GM18867 (cell line): ENCODE measurements around the gene MDGA2.

Experiments
- ATAC-seq: cut with Tn5 transposase; IDR thresholded peaks from one replicate; pipeline ENCODE4 v1.9.1; 2021; ENCODE audit warnings: mild to moderate bottlenecking, moderate library complexity; ENCODE audit not compliant: unreplicated experiment

The MDGA2 gene

GRCh38 chr14:47675466-47676314 lies at the start of gene MDGA2:
Gene MDGA2 (minus strand): TSS chr14:47675605.
- no peak for ATAC-seq

- ATAC-seq: no peak
These were observed 47.7 kb upstream of the MDGA2 start for GRCh38 chr14:47722929-47723693.

GRCh38 chr14:47720281-47720680 lies 44.9 kb upstream of the MDGA2 start:
- no peak for ATAC-seq

DNA sequence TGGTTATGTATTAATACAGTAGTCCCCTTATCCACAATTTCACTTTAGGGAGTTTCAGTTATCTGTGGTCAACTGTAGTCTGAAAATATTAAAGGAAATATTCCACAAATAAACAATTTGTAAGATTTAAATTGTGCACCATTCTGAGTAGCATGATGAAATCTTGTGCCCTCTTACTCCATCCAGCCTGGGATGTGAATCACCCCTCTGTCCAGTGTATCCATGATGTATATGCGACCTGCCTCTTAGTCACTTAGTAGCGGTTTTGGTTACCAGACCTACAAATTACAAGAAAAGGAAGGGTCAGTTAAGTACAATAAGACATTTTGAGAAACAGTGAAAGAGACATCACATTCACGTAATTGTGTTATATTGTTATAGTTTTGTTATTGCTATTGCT lies 39.9 kb upstream of the MDGA2 start:
- ATAC-seq: no peak

DNA sequence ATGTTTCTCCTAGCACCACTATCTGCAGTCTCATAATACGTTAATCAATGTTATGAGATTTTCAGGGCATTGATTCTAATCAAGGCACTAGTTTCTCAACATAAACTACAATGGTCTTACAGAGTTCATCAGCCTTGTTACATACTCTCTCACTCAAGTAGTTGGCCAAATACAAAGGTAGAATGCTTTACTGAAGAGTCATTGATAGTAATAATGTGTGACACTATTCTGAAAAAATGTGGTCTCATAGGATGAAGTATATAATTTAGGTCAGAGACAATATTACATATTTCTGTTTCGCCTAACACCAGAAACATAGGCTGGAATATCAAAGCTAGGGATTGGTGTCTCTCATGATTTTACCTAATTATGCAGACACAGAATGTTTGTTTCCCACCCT lies 35.2 kb upstream of the MDGA2 start:
- ATAC-seq: no peak

DNA sequence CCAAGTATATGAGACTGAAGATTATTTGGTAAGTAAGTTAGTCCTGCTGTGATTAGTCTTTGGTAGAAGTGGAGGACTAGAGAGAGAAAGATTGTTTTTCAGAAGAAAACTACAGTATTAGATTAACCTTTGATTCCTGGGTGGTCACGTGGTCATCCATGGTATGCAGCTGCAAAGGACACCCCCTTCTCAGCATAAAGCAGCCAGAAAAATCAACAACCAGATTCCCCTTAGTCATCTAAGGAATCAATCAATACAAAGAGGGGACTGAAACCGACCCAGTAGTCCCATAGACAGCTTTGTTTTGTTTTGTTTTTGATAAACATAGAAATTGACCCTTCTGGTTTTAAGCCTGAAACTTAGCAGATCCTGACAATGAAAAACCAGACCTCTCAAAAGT lies 30.3 kb upstream of the MDGA2 start:
- ATAC-seq: no peak

- ATAC-seq: no peak
These were observed 16.4 kb upstream of the MDGA2 start for GRCh38 chr14:47691829-47692228.

DNA sequence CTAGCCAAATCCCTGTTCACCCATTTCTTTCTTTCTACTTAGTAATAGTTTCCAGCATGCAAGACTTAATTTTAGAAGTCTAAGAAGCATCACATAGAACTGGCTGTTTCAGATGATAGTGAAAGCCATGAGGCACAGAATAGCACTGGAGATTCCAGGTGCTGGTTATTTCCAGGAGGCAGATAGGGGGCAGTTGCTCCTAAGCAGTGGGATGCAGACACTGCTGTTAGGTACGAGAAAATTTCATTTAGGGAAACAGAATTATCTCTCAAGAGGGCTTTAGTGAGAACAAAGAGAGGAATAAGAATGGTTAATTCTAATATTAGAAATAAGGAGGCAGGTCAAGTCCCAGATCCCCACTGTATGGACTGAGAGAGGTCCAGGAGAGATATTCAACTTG lies 3.6 kb upstream of the MDGA2 start:
- ATAC-seq: no peak

DNA sequence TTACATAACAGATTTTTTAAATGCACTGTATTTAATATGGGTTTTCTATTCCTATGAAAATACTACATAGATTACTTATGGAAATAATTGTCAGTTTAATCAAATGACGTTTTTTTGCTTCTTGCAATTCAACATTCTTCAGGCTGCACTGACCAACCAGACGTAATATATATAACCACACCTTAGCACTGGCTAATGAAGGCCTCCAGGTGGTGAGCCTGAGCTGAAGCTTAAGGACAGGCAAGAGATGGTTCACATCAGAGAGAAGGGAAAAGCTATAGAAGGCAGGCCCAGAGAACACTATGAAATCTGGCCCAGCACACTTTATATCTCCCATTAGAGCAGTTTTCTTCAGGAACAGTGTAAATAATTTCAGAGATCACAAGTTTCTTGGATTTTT lies 2.8 kb upstream of the MDGA2 start:
- no peak for ATAC-seq

GRCh38 chr14:47676315-47676617 lies 861 bp upstream of the MDGA2 start:
- ATAC-seq: no peak

GRCh38 chr14:47674543-47675465 lies 601 bp downstream of the MDGA2 start:
- ATAC-seq: no peak

DNA sequence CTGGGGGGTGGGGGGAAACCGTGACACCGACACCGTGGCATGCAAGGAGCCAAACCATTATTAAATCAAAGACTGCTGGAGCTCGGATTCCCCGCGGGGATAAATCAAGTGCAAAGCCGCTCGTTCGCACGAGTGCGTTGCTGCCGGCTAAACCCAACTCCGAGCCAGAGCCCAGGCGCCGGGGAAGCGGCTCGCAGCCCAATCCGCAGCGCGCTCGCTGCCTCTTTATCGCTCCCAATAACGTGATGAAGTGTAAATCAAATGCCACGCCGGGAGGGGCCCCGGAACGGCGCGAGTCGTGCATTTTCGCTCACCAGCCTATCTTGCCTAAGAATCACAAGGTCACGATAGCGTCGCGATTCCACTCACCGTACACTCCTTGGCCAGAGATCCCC lies 1.3 kb downstream of the MDGA2 start:
- no peak for ATAC-seq

DNA sequence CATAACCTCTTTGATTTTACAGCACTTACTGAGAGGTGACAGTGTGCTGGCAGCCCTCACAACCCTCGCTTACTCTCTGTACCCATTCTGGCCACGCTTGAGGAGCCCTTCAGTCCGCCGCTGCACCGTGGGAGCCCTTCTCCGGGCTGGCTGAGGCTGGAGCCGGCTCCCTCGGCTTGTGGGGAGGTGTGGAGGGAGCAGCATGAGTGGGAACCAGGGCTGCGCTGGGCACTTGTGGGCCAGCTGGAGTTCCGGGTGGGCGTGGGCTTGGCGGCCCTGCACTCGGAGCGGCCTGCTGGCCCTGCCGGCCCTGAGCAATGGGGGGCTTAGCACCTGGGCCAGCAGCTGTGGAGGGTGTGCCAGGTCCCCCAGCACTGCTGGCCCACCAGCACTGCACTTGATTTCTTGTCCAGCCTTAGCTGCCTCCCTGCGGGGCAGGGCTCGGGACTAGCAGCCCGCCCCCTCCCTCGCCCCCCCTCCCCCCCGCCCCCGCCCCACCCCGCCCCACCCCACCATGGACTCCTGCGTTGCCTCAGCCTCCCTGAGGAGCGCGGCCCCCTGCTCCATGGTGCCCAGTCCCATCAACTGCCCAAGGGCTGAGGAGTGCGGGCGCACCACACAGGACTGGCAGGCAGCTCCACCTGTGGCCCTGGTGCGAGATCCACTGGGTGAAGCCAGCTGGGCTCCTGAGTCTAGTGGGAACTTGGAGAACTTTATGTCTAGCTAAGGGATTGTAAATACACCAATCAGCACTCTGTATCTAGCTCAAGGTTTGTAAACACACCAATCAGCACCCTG lies 9.9 kb downstream of the MDGA2 start:
- no peak for ATAC-seq

- ATAC-seq: no peak
These were observed 12.9 kb downstream of the MDGA2 start for GRCh38 chr14:47662466-47662865.

- ATAC-seq: no peak
These were observed 15.2 kb downstream of the MDGA2 start for GRCh38 chr14:47660158-47660557.

- ATAC-seq: no peak
These were observed 17.4 kb downstream of the MDGA2 start for GRCh38 chr14:47658041-47658440.

DNA sequence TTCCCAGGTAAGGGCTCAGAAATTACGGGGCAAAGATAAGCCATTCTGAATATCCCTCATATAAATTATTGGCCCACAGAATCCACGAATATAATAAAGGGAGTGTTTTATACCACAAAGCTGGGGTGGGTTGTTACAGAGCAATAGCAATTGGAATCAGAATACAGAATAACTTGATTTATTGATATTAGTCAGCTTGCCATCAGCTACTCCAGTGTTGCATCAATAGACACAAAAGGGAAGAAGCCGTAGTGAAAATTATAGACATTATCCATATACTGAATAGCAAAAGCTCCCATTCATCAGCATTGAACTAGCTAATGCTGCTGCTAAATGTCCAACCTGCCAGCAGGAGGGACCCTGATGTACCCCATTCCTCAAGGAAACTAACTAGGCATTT lies 18.3 kb downstream of the MDGA2 start:
- ATAC-seq: no peak

DNA sequence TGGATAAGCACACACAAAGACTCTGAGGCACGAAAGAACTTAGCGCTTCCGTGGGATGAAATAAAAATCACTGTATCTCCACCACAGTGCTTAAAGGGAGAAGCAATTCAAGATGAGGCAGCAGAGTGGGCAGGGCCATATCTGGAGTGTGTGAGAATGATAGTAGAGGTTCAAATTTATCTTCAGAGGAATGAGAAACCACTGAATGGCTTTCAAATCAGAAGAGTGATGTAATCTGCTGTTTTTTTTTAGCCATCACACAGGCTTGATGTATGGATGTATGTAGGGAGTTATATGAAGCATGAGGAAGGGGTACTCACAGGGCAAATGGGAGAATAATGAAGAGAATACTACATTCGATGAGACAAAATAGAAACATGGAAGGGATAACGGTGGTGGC lies 24.1 kb downstream of the MDGA2 start:
- no peak for ATAC-seq

- no peak for ATAC-seq
These were observed 37.7 kb downstream of the MDGA2 start for GRCh38 chr14:47637753-47638152.

DNA sequence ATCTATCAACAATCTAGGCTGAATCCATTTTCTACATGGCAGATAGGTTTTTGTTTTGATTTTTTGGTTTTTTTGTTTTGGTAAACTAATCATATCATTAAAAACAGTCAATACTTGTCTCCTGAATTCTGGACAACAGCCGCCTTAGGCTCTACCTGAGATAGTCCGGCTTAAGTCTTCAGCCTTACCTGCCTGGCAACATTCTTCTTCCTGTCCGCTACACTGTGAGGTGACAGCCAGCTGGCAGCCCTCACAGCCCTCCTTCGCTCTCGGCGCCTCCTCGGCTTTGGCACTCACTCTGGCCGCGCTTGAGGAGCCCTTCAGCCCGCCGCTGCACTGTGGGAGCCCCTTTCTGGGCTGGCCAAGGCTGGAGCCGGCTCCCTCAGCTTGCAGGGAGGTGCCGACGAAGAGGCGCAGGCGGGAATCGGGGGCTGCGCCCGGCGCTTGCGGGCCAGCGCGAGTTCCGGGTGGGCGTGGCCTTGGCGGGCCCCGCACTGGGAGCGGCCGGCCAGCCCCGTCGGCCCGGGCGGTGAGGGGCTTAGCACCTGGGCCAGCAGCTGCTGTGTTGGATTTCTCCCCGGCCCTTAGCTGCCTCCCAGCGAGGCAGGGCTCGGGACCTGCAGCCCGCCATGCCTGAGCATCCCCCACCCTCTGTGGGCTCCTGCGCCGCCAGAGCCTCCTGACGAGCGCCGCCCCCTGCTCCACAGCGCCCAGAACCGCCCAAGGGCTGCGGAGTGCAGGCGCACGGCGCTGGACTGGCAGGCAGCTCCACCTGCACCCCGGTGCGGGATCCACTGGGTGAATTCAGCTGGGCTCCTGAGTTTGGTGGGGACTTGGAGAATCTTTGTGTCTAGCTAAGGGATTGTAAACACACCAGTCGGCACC lies 49.0 kb downstream of the MDGA2 start:
- ATAC-seq: no peak
